Measurements from ENCODE around the gene BCKDK.

BCKDK gene

DNA sequence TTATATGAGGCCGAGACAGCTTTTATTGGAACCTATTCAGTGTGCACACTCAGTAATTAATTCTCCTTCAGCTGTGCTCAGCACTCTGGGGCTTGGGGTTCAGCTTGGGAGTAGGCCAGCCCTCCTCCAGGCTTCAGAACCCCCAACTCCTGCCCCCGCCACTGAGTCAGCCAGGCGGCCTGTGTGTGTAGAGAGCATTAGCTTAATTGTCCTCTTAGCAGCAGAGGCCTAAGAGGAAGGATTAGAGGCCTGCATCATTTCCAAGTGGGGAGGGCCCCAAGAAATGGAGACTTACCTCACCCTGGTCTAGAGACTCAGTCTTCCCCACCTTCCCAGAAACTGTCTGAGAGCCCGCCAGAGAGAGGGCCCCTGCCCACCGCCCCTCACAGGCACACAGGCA, 20.2 kb upstream of the BCKDK start:
- in situ Hi-C loops (cut with MboI; ENCODE audit: low pct_unique_long_range_greater_than_20kb, low sequenced_read_pairs, unreplicated experiment): no loop called here
- DNase-seq (ENCODE audit: low spot score): no peak

DNA sequence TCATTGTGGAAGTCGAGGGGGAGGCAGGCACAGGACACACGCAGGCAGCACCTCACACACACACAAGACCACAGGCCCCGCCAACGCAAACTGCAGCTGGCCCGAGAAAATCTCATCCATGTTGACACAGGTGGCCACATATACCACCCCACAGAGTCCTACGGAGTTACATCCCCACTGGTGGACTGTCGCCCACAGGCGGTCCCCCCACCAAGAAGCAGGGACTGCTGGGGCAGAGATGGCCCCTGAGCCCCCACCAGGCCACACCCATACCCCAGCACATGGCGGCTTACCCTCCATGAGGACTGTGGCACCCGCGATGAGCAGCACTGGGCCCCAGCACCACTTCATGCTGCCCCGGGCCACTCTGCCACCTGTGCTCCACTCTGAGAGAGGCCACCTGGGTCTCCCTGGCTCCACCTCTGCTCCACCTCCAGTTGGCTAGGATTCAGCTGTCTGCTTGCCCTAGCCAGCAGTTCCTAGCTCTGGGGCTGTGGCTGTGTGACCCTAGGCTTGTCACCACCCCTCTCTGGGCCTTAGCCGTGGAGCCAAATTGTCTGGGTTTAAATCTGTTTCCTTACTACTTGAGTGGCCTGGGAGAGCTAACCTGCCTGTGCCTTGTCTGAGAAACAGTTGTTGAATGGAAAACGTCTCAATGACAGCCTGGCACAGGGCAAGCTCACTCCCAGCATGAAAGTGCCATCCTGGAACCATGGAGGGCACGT, 19.6 kb upstream of the BCKDK start, which contains the start of gene PRSS53:
Gene PRSS53, minus strand, starts transcription at position 485 of the 725 bp plus-strand sequence. Its CDS starts 134 bp downstream, at position 351.
- in situ Hi-C loops (cut with MboI; ENCODE audit: low pct_unique_long_range_greater_than_20kb, low sequenced_read_pairs, unreplicated experiment): no loop called here
- no peak for DNase-seq (ENCODE audit: low spot score)
- TF ChIP-seq, protein P1, sequence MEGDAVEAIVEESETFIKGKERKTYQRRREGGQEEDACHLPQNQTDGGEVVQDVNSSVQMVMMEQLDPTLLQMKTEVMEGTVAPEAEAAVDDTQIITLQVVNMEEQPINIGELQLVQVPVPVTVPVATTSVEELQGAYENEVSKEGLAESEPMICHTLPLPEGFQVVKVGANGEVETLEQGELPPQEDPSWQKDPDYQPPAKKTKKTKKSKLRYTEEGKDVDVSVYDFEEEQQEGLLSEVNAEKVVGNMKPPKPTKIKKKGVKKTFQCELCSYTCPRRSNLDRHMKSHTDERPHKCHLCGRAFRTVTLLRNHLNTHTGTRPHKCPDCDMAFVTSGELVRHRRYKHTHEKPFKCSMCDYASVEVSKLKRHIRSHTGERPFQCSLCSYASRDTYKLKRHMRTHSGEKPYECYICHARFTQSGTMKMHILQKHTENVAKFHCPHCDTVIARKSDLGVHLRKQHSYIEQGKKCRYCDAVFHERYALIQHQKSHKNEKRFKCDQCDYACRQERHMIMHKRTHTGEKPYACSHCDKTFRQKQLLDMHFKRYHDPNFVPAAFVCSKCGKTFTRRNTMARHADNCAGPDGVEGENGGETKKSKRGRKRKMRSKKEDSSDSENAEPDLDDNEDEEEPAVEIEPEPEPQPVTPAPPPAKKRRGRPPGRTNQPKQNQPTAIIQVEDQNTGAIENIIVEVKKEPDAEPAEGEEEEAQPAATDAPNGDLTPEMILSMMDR (IDR thresholded peaks at IDR 0.05; ENCODE audit: extremely low read depth, insufficient read depth, missing control alignments): no peak

More for the DNA sequence above, 20.2 kb upstream of the BCKDK start:
- TF ChIP-seq, protein P1 (IDR thresholded peaks at IDR 0.05; ENCODE audit: extremely low read depth, insufficient read depth, missing control alignments): no peak

DNA sequence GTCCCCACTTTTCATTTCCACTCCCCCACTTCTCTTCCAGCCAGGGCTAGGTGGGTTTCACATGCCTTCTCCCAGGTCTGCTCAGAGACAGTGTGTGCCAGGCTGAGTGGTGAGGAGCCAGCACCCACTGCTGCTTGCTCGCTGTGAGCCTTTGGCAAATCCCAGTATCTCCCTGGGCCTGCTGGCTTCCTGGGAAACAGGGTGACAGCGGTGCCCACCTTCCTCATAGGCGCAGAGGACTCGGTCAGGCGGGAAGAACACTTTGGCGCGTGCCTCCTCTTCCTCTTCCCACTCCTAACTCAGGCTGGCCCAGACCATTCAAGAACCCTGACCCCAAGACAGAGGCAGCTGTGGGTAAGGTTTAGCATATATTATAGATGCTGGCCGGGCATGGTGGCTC, 19.0 kb upstream of the BCKDK start:
- TF ChIP-seq, protein P1 (IDR thresholded peaks at IDR 0.05; ENCODE audit: extremely low read depth, insufficient read depth, missing control alignments): no peak
- in situ Hi-C loops (cut with MboI; ENCODE audit: low pct_unique_long_range_greater_than_20kb, low sequenced_read_pairs, unreplicated experiment): no loop called here
- no peak for DNase-seq (ENCODE audit: low spot score)

DNA sequence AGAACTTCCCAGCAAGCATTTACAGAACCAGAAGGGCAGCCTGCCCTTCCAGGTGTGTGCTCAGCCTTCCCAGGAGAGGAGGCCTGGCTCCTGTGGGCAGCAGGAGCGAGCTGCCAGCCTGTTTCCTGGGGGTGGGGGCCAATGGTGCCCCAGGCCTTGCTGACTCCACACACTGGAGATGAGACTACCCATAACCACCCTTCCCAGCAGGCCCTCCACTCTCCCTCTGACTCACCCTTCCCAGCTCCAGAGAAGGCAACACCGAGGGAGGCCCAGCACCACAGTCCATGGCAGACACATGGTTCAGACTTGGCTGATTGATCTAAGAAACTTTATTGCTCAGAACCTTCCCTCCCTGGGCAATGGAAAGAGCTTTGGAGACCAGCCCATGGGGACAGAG, 17.6 kb upstream of the BCKDK start:
- in situ Hi-C loops (cut with MboI; ENCODE audit: low pct_unique_long_range_greater_than_20kb, low sequenced_read_pairs, unreplicated experiment): no loop called here
- TF ChIP-seq, protein P1 (IDR thresholded peaks at IDR 0.05; ENCODE audit: extremely low read depth, insufficient read depth, missing control alignments): no peak
- DNase-seq (ENCODE audit: low spot score): no peak

DNA sequence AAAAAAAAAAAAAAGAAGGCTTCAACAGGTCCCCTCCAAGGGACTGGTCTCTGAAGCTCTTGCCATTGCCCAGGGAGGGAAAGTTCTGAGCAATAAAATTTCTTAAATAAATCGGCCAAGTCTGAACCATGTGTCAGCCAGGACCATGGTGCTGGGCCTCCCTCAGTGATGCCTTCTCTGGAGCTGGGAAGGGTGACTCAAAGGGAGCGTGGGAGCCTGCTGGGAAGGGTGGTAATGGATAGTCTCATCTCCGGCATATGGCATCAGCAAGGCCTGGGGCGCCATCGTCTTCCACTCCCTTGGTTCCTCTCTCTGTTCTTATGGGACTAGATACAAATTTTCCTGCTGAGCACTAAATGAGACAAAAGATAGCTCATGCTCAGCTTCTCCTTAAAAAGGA, 15.9 kb upstream of the BCKDK start:
- no peak for DNase-seq (ENCODE audit: low spot score)
- TF ChIP-seq, protein P1 (IDR thresholded peaks at IDR 0.05; ENCODE audit: extremely low read depth, insufficient read depth, missing control alignments): no peak
- in situ Hi-C loops (cut with MboI; ENCODE audit: low pct_unique_long_range_greater_than_20kb, low sequenced_read_pairs, unreplicated experiment): no loop called here

DNA sequence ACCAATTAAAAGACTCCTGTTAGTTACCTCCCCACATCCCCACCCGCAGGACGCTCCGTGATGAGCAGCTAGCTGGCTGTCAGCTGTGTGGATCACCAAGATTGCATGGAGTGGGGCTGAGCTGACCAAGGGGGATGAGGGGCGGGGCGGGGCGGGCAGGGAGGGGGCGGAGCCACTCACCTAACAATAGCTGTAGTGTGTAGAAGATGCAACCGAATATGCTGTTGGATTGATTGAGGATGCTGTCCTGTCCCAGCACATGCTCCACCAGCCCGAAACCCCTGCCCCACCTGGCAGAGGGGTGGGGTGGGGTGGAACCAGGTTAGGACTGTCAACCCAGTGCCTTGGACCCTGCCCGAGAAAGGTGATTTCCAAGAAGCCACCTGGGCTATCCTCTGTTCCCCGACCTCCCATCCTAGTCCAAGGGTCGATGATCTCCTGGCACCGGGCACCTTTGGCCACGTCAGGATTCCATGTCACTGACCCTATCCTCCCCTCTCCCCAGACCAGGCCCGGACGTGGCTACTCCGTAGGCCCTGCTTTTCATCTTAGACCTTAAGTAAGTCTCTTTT, 15.0 kb upstream of the BCKDK start:
- TF ChIP-seq, protein P1 (IDR thresholded peaks at IDR 0.05; ENCODE audit: extremely low read depth, insufficient read depth, missing control alignments): no peak
- DNase-seq (ENCODE audit: low spot score): no peak
- in situ Hi-C loops (cut with MboI; ENCODE audit: low pct_unique_long_range_greater_than_20kb, low sequenced_read_pairs, unreplicated experiment): no loop called here
